Measurements from ENCODE around the gene C14orf132.
"Not testable (repeated sequence)": the region's sequence is repeated elsewhere in the genome, so short reads cannot be mapped to it uniquely, and the experiment has no call there.

Gene C14orf132

DNA sequence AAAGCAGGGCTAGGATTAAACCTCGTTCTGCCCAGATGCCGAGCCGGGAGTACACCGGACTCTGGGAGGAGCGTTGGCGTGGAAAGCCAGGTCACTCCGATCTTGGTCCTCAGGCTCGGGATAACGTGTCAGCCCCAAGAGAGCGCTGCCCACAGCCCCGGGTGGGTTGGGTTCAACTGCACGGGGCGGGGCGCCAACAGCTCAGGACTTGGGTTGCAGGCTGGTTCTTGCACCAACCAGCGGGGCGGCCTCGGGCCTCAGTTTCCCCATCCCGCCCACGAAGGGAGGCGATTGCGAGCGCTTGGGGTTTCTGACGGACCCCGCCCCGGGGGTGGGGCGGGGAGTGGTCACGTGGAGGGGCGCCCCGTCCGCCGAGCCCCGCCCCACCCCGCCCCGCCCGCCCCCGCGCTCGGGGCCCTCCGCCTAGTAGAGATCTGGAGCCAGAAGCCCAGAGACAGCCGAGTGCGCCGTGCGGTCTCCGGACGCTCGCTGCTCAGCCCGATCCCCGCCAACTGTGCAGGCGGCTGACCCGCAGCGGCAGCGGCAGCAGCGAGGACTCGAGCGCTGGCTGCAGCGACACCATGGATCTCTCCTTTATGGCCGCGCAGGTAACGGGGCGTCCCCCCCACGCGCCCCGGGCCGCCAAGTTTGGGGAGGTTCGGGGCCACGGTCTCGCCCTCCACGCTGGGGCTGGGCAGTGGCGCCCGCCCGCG is at the start of gene C14orf132:
C14orf132 (plus strand) TSS at position 443 of the 713 bp plus-strand sequence; CDS start at position 582, 139 bp downstream.
- DNase-seq (ENCODE audit: low read depth), result peak; percentile 53

GRCh38 chr14:95993768-95994592 is 45.2 kb upstream of the C14orf132 start:
- DNase-seq (ENCODE audit: low read depth), result no peak

DNA sequence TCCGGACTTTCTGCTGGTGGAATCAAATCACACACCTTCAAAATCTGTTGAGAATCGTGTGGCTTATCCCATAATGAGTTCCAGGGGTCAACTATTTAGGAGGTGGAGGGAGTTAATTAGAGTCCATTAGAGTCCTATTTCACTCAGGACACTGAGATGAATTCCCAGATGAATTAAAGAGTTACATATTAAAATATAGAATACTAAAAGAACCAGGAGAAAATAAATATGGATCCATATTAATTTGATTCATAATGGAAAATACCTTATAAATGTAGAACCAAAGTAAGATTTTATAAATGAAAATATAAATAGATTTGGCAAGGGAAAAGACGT is 44.6 kb upstream of the C14orf132 start:
- no peak for DNase-seq (ENCODE audit: low read depth)

GRCh38 chr14:95998656-95999055 is 40.5 kb upstream of the C14orf132 start:
- DNase-seq (ENCODE audit: low read depth), result no peak

- no peak for DNase-seq (ENCODE audit: low read depth)
Measured at GRCh38 chr14:96001866-96002497, 37.2 kb upstream of the C14orf132 start.

DNA sequence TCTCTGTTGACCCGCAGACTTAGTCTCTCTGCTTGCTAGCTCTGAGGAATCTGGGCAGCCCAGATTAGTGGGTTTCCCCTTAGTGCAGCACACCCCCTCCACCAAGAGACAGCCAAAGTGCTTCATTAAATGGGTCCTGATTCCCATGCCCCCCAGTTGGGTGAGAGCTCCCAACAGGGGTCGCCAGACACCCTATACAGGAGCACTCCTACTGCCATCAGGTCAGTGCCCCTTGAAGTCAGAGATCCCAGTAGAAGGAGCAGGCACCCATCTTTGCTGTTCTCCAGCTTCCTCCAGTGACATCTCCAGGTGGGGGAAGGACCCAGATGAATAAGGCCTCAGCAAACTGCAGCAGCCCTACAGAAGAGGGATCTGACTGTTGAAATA is 36.7 kb upstream of the C14orf132 start:
- DNase-seq (ENCODE audit: low read depth), result no peak

GRCh38 chr14:96011131-96011530 is 28.0 kb upstream of the C14orf132 start:
- DNase-seq (ENCODE audit: low read depth), result no peak

DNA sequence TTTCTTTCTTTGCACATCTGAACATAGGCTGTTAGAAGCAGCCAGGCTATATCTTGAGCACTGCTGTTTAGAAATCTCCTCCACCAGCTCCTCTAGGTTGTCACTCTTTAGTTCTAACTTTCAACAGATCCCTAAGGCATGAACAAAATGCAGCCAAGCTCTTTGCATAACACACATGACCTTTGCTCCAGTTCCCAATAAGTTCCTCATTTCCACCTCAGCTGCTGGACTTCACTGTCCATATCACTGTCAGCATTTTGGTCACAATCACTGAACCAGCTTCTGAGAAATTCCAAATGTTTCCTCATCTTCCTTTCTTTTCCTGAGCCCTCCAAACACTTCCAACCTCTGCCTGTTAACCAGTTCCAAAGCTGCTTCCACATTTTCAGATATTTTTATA is 27.6 kb upstream of the C14orf132 start:
- no peak for DNase-seq (ENCODE audit: low read depth)

DNA sequence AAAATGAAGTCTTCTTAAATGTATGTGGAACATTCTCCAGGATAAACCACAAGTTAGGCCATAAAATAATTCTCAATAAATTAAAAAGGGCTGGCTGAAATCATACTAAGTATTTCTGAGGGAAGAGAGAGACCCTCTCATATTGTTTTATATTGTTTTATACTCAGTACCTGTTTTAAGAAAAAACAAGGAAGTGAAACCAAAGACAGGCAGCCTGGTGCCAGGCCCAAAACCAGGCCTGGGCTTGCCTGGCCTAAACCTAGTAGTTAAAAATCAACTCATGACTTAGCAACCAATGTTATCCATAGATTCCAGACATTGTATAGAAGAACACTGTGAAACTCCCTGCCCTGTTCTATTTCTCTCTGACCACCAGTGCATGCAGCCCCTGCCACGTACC is 26.4 kb upstream of the C14orf132 start:
- not testable (repeated sequence) for DNase-seq (ENCODE audit: low read depth)

DNA sequence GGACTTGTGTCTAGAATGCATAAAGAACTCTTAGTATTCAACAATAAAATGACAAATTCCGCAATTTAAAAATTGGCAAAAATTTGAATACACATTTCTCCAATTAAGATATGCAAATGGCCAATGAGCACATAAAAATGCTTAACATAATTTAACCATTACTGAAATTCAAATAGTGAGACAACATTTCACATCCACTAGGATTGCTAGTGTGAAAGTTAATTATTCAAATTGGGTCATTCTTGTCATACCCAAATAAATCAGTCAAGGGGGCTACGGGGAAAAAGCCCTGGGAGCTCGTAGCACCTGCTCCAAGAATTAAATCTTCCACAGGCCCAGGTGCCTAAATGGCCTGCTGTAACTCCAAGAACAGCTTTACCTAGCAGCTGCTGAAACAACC is 25.0 kb upstream of the C14orf132 start:
- DNase-seq (ENCODE audit: low read depth), result no peak

- no peak for DNase-seq (ENCODE audit: low read depth)
Measured at GRCh38 chr14:96016501-96017160, 22.5 kb upstream of the C14orf132 start.

- DNase-seq (ENCODE audit: low read depth), result no peak
Measured at GRCh38 chr14:96017882-96018281, 21.3 kb upstream of the C14orf132 start.

DNA sequence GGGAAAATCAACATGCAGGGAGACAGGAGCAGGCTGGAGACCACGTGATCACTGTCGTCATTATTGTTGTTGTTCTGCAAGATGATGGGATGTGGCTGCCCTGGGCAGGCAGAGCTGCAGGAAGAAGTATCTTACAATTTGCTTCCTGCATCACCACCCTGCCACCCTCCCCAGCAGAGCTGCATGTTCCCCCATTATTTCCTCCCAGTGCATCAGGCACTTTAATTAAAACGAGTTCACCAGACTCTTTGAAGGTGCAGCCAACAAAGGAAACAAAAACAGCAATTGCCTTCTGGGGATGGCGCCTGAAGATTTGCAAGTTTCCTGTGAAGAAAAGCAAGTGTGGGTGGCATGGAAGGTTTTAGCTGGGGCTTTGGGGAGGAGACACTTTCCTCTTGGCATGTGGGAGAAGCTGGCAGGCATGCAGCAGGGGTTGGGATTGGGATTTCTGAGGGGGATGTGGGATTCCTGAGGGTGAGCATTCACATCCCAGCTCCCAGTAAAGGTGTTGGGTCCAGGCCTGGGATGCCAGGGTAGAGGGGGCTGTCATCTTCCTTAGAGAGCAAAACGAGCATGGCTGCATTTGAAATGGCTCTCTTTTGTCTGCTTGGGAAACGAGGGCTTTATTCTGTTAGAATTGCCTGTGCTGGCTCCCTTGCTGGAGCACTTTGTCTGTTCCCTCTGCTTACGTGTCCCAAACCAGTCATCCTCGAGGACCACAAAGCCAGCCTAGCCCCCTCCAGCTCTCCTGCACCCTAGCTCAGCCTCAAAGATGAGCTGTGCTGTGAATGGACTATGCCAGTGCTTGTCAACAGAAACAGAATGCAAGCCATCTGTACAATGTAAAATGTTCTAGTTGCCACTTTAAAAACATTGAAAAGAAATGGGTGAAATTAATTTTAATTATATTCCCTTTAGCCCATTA is 11.5 kb upstream of the C14orf132 start:
- no peak for DNase-seq (ENCODE audit: low read depth)

- no peak for DNase-seq (ENCODE audit: low read depth)
Measured at GRCh38 chr14:96029089-96029645, 10.0 kb upstream of the C14orf132 start.

- no peak for DNase-seq (ENCODE audit: low read depth)
Measured at GRCh38 chr14:96030108-96030760, 8.9 kb upstream of the C14orf132 start.

- DNase-seq (ENCODE audit: low read depth), result no peak
Measured at GRCh38 chr14:96031691-96032090, 7.5 kb upstream of the C14orf132 start.

- DNase-seq (ENCODE audit: low read depth), result no peak
Measured at GRCh38 chr14:96035456-96035855, 3.7 kb upstream of the C14orf132 start.

GRCh38 chr14:96037891-96038557 is 1.1 kb upstream of the C14orf132 start:
- DNase-seq (ENCODE audit: low read depth), result no peak

GRCh38 chr14:96038558-96038919 is 623 bp upstream of the C14orf132 start:
- no peak for DNase-seq (ENCODE audit: low read depth)
